Right lobe of liver (tissue), 6 donors: ENCODE data around the gene DISP3. TPM values are rescaled to one million over a fixed set of nuclear protein-coding genes. Genes with fewer than 3 reads are reported as not detected.
A peak's percentile ranks its signal among the peaks of the same experiment; 100 is the strongest.

Experiments used
- ATAC-seq, 4 donors: fragments of 200-7000 bp; cut with Tn5 transposase; one replicate each; pipeline ENCODE4 v1.9.1; 2020; ENCODE audit warnings: mild to moderate bottlenecking in 4 of 4, moderate library complexity in 4 of 4
- DNase-seq, 3 donors: peaks; one replicate each; pipeline ENCODE4 v3.0.0-alpha.2; 2020
- H3K27ac ChIP-seq, 3 donors: fragments of 200-600 bp; one replicate each; pipeline ENCODE4 v1.8.0; 2022
- H3K27me3 ChIP-seq, 2 donors: fragments of 200-600 bp; one replicate each; pipeline ENCODE4 v1.8.0; 2022
- H3K36me3 ChIP-seq, 4 donors: fragments of 200-600 bp; sonication (generic) in 1 of 4; one replicate each; pipeline versions ENCODE4 v1.5.1 to v1.8.0; 2017 to 2022; ENCODE audit warnings: control low read depth in 1 of 4
- H3K4me1 ChIP-seq, 4 donors: fragments of 200-600 bp; sonication (generic) in 1 of 4; one replicate each; pipeline versions ENCODE4 v1.5.1 to v1.8.0; 2017 to 2022; ENCODE audit warnings: control low read depth in 1 of 4
- H3K4me3 ChIP-seq, 3 donors: fragments of 200-600 bp; one replicate each; pipeline ENCODE4 v1.8.0; 2022
- H3K9me3 ChIP-seq, 4 donors: fragments of 200-600 bp; sonication (generic) in 1 of 4; one replicate each; pipeline versions ENCODE4 v1.5.1 to v1.8.0; 2017 to 2022; ENCODE audit warnings: control low read depth in 1 of 4
- CTCF ChIP-seq, 4 donors: fragments of 200-600 bp in 3 of 4; fragments of 450-650 bp in 1 of 4; IDR thresholded peaks; one replicate each; pipeline versions ENCODE4 v1.5.1 to v1.8.0; 2016 to 2022; ENCODE audit warnings: antibody characterized with exemption in 4 of 4, mild to moderate bottlenecking in 2 of 4
- POLR2A ChIP-seq: fragments of 450-650 bp; IDR thresholded peaks from one replicate; pipeline ENCODE4 v1.6.1; 2017; ENCODE audit warnings: antibody characterized with exemption, mild to moderate bottlenecking
- WGBS: methylation state at CpG from one replicate; pipeline ENCODE4 v1.1.6; 2018; ENCODE audit warnings: low coverage, low lambda C conversion rate; ENCODE audit not compliant: insufficient coverage; ENCODE audit errors: missing lambda C conversion rate; 5-methylcytosine and 5-hydroxymethylcytosine counted together
- intact Hi-C, 2 donors: fragments of 100-400 bp; cut with DNase I; formaldehyde crosslinking; loops; one replicate each; pipeline versions ENCODE4 v1.11.2 to v1.14.1; 2022
- total RNA-seq, 6 experiments: library from RNA; depleted of rRNA in 2 of 6; stranded (reverse); fragments of >200 nt in 2 of 6; fragmentation: NEBNext Ultra II Directional in 3 of 6; extraction: Animal tissue kit (Norgen Biotek cat#: 25700) in 3 of 6; gene quantifications; one replicate each; pipeline versions ENCODE4 v1.1.0 to v1.2.4, GENCODE V29; 2016 to 2023
- donor health status: DM: no; HTN: yes; CAD: no.
- donor health status: DM: no; HTN: no; CAD: no.
- donor health status: DM: no; HTN: no; CAD: no.
- donor health status: DM: no; HTN: yes; CAD: no.
- donor health status: DM: no; HTN: yes; CAD: no.

Gene DISP3
- total RNA-seq, 6 experiments from 2014 or later, result 0.06 TPM; not detected in 5

DNA sequence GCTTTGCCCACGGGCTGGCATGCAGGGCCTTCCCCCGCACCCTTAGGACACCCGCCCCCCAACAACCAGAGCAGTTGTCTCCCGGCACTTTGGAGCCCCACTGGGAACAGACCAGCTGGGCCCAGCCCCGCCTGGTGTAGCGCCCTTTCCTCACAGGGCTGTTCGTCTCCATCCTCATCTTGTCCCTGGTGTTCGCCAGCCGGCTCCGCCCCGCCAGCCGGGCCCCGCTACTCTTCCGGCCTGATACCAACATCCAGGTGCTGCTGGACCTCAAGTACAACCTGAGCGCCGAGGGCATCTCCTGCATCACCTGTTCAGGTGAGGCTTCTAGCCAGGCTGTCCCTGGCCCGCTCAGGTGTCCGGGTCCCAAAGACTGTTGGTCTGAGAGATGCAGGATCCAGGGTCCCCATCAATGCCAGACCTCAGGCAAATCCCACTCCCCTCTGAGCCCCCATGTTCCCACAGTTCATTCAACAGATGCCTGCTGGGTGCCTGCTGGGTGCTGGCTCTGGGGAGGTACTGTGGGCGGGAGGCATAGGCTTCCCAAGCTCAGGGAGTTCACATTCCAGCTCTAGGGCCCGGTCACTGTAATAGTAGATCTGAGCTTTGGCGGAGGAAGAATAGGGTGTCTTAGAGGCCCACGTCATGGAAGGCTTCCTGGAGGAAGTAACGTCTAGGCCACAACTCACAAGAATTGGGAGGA lies 41.7 kb downstream of the DISP3 start:
- H3K36me3 ChIP-seq, result no peaks in the 10 kb centered on the region
- no peak overlapping the region for H3K4me3 ChIP-seq
- DNase-seq, result peak in 1 of 3 donors; percentile 33
- H3K27me3 ChIP-seq, result no peaks in the 10 kb centered on the region
- no peaks in the 10 kb centered on the region for H3K9me3 ChIP-seq
- TF ChIP-seq POLR2A (no peak), CTCF (IDR thresholded peaks at IDR 0.05) (no peak)
- no peaks in the 10 kb centered on the region for H3K4me1 ChIP-seq
- intact Hi-C loops, result no loop called here
- WGBS, result 80% methylated on average over 18 of the region's 23 CpGs
- no peak overlapping the region for H3K27ac ChIP-seq
- ATAC-seq, result no peak

DNA sequence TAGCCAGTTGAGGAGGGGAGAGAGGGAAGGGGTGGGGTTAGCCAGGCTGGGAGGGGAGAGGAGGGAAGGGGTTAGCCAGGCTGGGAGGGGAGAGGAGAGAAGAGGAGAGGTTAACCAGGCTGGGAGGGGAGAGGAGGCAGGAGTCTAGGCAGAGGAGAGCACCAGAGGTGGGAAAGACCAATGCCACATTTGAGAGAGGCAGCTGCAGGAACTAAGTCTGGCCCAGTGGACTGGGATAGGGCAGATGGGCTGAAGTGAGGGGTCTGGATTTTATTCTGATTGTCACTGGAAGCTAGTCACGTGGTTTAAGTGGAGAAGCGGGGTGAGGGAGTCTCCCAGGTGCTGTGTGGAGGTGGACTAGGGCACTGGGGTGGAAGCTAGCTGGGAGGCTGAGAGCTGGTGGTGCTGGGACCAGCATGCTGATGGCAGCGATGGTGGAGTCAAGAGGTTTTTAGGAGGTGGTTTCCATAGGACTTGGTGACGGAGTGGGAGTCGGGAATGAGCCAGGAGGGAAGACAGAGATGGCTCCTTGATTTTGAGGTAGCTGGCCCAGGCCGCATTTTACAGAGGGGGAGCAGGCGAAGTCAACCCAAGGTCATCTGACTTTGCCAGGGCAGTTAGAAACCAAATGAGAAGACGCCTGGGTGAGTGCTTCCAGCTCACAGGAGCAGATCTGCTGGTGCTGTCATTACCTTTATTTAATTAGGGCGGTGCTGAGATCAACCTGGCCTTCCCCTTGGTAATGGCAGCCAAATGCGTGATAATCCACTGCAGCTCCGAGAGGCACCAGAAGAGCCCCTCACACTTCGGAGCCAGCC lies 42.8 kb downstream of the DISP3 start:
- intact Hi-C loops, result no loop called here
- ATAC-seq, result no peak
- no peak for DNase-seq
- 81% methylated on average over 7 of the region's 12 CpGs for WGBS
- H3K36me3 ChIP-seq, result no peaks in the 10 kb centered on the region
- no peaks in the 10 kb centered on the region for H3K9me3 ChIP-seq
- H3K27ac ChIP-seq, result no peak overlapping the region
- TF ChIP-seq CTCF (IDR thresholded peaks at IDR 0.05), result no peak
- no peak for TF ChIP-seq POLR2A
- no peaks in the 10 kb centered on the region for H3K27me3 ChIP-seq
- H3K4me3 ChIP-seq, result no peak overlapping the region
- no peaks in the 10 kb centered on the region for H3K4me1 ChIP-seq

DNA sequence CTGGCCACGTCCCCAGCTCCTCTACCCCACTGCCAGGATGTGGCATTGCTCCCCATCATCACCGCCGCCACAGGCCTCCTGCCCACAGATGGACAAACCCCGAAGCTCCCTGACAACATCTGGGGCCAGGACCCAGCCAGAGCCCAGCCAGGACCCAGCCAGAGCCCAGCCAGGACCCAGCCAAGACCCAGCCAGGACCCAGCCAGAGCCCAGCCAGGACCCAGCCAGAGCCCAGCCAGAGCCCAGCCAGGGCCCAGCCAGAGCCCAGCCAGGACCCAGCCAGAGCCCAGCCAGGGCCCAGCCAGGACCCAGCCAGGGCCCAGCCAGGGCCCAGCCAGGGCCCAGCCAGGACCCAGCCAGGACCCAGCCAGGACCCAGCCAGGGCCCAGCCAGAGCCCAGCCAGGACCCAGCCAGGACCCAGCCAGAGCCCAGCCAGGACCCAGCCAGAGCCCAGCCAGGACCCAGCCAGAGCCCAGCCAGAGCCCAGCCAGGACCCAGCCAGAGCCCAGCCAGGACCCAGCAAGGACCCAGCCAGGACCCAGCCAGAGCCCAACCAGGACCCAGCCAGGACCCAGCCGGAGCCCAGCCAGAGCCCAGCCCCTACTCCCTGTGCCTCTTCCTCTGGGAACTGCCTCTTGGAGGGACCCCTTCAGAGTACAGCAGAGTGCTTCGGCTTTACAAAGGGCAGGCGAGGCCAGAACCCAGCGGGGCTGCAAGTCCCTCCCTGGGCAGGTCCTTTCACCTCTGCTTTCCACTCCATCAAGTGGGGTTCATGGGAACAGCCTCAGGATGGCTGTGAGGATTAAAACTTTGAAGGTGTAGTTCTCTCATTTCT lies 43.7 kb downstream of the DISP3 start:
- WGBS, result 63% methylated on average over 5 of the region's 8 CpGs
- no peak overlapping the region for H3K27ac ChIP-seq
- H3K27me3 ChIP-seq, result no peaks in the 10 kb centered on the region
- TF ChIP-seq POLR2A, result no peak
- TF ChIP-seq CTCF (IDR thresholded peaks at IDR 0.05), result no peak
- H3K9me3 ChIP-seq, result no peaks in the 10 kb centered on the region
- DNase-seq, result peak in 1 of 3 donors; percentile 44
- no peak for ATAC-seq
- no peaks in the 10 kb centered on the region for H3K4me1 ChIP-seq
- no peak overlapping the region for H3K4me3 ChIP-seq
- intact Hi-C loops, result no loop called here
- no peaks in the 10 kb centered on the region for H3K36me3 ChIP-seq

DNA sequence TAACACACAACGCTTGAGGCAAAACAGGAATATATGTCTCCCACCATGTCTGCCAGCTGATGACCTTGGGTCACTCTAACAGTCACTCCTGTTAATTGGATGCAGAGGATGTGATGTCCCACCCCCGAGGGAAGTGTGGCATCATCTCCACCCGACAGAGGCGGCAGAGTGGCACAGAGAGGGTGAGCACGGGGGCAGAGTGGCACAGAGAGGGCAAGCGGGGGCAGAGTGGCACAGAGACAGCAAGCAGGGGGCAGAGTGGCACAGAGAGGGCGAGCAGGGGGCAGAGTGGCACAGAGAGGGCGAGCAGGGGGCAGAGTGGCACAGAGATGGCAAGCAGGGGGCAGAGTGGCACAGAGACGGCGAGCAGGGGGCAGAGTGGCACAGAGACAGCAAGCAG lies 44.3 kb downstream of the DISP3 start:
- H3K4me1 ChIP-seq, result no peaks in the 10 kb centered on the region
- DNase-seq (peak in 2 of 3 donors; percentile 33 to 35), ATAC-seq (no peak)
- no peak for TF ChIP-seq POLR2A
- TF ChIP-seq CTCF (IDR thresholded peaks at IDR 0.05), result no peak
- 53% methylated on average over 10 of the region's 10 CpGs for WGBS
- no peaks in the 10 kb centered on the region for H3K9me3 ChIP-seq
- H3K36me3 ChIP-seq, result no peaks in the 10 kb centered on the region
- no peaks in the 10 kb centered on the region for H3K27me3 ChIP-seq
- H3K4me3 ChIP-seq, result no peak overlapping the region
- no peak overlapping the region for H3K27ac ChIP-seq
- intact Hi-C loops, result no loop called here
